Fibroblast of lung (primary cell): Measurements from ENCODE around the gene XPNPEP3.

Source experiments
- EZH2 ChIP-seq: IDR thresholded peaks from 2 replicates; pipeline ENCODE4 v1.5.1; 2012; ENCODE audit warnings: low read length, control low read depth, mild to moderate bottlenecking; ENCODE audit errors: missing control alignments
- TF ChIP-seq, protein P1 (sequence below), 2 donors: IDR thresholded peaks in 1 of 2; conservative IDR thresholded peaks in 1 of 2; 1 replicate in 1 of 2; 2 replicates in 1 of 2; pipeline ENCODE4 v1.5.1; 2011 to 2012; ENCODE audit warnings: low read length in 2 of 2, control low read depth in 1 of 2, inconsistent platforms in 1 of 2, low read depth in 1 of 2, mild to moderate bottlenecking in 1 of 2

DNA sequence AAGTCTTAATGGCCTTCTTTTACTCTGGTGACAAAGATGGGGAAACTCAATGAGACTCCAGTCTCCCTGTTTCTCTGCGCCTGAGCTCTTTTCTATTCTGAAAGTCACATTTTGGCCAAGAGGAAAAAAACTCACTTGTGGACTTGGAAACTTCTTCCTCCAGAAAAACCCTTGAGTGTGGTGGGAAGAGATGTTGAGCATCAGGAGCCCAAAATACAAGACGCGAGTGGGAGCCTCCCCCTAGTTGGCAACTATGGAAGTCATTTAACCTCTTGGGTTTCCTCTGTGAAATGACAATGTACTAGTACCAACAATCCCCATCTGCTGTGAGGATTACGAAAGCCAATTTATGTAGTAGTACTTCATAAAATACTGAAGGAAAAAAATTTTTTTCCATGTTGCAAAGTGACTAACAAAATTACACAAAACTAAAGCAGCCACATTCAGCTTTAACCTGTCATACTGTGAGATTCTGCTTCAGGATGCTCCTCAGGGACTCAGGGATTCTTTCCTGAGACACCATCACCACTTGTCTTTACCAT is 37.3 kb upstream of the XPNPEP3 start:
- TF ChIP-seq, protein P1, sequence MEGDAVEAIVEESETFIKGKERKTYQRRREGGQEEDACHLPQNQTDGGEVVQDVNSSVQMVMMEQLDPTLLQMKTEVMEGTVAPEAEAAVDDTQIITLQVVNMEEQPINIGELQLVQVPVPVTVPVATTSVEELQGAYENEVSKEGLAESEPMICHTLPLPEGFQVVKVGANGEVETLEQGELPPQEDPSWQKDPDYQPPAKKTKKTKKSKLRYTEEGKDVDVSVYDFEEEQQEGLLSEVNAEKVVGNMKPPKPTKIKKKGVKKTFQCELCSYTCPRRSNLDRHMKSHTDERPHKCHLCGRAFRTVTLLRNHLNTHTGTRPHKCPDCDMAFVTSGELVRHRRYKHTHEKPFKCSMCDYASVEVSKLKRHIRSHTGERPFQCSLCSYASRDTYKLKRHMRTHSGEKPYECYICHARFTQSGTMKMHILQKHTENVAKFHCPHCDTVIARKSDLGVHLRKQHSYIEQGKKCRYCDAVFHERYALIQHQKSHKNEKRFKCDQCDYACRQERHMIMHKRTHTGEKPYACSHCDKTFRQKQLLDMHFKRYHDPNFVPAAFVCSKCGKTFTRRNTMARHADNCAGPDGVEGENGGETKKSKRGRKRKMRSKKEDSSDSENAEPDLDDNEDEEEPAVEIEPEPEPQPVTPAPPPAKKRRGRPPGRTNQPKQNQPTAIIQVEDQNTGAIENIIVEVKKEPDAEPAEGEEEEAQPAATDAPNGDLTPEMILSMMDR (conservative IDR thresholded peaks at IDR 0.05 in 1 of 2, IDR thresholded peaks at IDR 0.05 in 1 of 2; ENCODE audit: low read depth in 1 of 2, low read length in 2 of 2) = no peak
- TF ChIP-seq EZH2 = no peak
